Activated B cell treated with CpG ODN at 0.5 μM for 24 hours (primary cell): Measurements from ENCODE around the gene KYNU. TPM values are rescaled to one million over a fixed set of nuclear protein-coding genes. Genes with fewer than 3 reads are reported as not detected.
"Not testable (repeated sequence)": the region's sequence is repeated elsewhere in the genome, so short reads cannot be mapped to it uniquely, and the experiment has no call there.

Experiments
- ATAC-seq: fragments of 200-7000 bp; cut with Tn5 transposase; one replicate; pipeline ENCODE4 v1.10.0; 2021; ENCODE audit warnings: low read depth, mild to moderate bottlenecking, moderate library complexity
- CTCF ChIA-PET: fragments of 350-600 bp; sonication (Branson Sonifier 250); formaldehyde crosslinking; loops from one replicate; lab custom pipeline; 2021; ENCODE audit warnings: antibody characterized with exemption; lab: Charles Lee
- POLR2A ChIA-PET: fragments of 350-600 bp; sonication (Branson Sonifier 250); formaldehyde crosslinking; loops from one replicate; lab custom pipeline; 2021; ENCODE audit warnings: antibody characterized with exemption; lab: Charles Lee
- DNase-seq: peaks from one replicate; pipeline ENCODE4 v3.0.0; 2022
- H3K27ac Mint-ChIP-seq: one replicate; pipeline ENCODE4 v1.8.0; 2020; ENCODE audit warnings: mixed read lengths
- H3K27me3 Mint-ChIP-seq: one replicate; pipeline ENCODE4 v1.8.0; 2021; ENCODE audit warnings: mixed read lengths
- H3K36me3 Mint-ChIP-seq: one replicate; pipeline ENCODE4 v1.8.0; 2021; ENCODE audit warnings: low read depth, mixed read lengths
- H3K4me1 Mint-ChIP-seq: one replicate; pipeline ENCODE4 v1.8.0; 2021; ENCODE audit warnings: mixed read lengths
- H3K4me3 Mint-ChIP-seq: one replicate; pipeline ENCODE4 v1.8.0; 2020; ENCODE audit warnings: mild to moderate bottlenecking, mixed read lengths
- H3K9me3 Mint-ChIP-seq: one replicate; pipeline ENCODE4 v1.8.0; 2020; ENCODE audit warnings: mixed read lengths
- intact Hi-C: fragments of 100-400 bp; cut with micrococcal nuclease; formaldehyde crosslinking; loops from one replicate; pipeline ENCODE4 v1.15.1; 2024
- total RNA-seq: library from RNA; stranded (reverse); gene quantifications from 2 replicates; pipeline ENCODE4 v1.2.3, GENCODE V29; 2022
- TF ChIP-seq, protein P1 (sequence below): fragments of 200-600 bp; IDR thresholded peaks from one replicate; pipeline ENCODE4 v1.8.0; 2022; ENCODE audit warnings: antibody characterized with exemption, mild to moderate bottlenecking

The KYNU gene
- total RNA-seq, 1 donor from 2014 or later: 43.8 TPM

DNA sequence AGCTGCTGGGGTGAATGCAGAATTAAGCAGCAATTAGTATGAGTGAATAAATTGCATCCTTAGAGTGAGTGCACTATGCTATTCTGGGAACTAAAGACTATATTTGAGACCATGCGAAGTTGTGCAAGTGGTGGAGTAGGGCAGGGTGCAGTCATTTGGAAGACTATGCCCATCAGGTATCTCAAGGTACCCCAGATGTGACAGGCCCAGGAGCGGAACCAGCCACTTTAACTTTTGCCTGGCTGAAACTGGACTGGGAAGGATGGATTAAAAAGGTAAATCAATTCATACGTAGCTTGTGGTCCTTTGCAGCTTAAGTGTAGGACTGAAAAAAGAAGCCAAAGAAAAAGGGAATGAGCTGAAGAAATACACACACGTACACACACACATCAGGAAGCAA lies 1.7 kb downstream of the KYNU start:
- TF ChIP-seq, protein P1, sequence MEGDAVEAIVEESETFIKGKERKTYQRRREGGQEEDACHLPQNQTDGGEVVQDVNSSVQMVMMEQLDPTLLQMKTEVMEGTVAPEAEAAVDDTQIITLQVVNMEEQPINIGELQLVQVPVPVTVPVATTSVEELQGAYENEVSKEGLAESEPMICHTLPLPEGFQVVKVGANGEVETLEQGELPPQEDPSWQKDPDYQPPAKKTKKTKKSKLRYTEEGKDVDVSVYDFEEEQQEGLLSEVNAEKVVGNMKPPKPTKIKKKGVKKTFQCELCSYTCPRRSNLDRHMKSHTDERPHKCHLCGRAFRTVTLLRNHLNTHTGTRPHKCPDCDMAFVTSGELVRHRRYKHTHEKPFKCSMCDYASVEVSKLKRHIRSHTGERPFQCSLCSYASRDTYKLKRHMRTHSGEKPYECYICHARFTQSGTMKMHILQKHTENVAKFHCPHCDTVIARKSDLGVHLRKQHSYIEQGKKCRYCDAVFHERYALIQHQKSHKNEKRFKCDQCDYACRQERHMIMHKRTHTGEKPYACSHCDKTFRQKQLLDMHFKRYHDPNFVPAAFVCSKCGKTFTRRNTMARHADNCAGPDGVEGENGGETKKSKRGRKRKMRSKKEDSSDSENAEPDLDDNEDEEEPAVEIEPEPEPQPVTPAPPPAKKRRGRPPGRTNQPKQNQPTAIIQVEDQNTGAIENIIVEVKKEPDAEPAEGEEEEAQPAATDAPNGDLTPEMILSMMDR: no peak
- Mint-ChIP-seq H3K4me1 (peaks cover 76% of the 10 kb centered on the region), H3K4me3 (peak overlapping the region; percentile 77), H3K36me3 (peaks cover 24% of the 10 kb centered on the region), H3K27me3 (no peaks in the 10 kb centered on the region), H3K27ac (peak overlapping the region; percentile 68), H3K9me3 (peaks cover 2% of the 10 kb centered on the region)
- intact Hi-C loops: loop anchor here (2.0 to 5.0 kb wide), 4 partner anchors 36 to 378 kb away; partner anchors contain the start of gene ARHGAP15
- ATAC-seq: no peak
- ChIA-PET POLR2A (interaction anchor here (0.5 to 2.5 kb wide), 4 partner anchors 7 to 36 kb away, joined by 3 to 12 read pairs (median 4); no protein-coding TSS in a partner anchor), CTCF (interaction anchor here (2.0 to 4.6 kb wide), 2 partner anchors 13 to 101 kb away, joined by 9 to 16 read pairs; no protein-coding TSS in a partner anchor)
- DNase-seq: no peak

DNA sequence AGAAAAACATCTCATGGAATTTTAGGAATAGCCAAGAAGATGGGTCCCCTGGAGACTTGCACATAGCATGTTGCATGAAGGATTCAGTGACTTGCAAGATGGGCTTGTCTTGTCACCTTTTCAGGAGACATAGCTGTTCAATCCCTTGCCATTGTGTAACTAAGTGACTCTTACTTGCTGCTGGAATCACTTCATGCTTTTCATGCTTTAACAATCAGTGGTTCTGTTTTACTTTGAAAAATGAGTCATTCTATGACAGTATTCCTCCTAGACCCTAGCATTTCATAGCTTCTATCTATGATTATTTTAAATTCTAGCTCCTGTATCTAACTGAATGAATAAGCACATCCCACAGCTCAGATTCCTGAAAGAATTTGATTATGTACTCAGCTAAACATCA lies 2.8 kb downstream of the KYNU start:
- POLR2A ChIA-PET: interaction anchor here (1.3 to 2.5 kb wide), 3 partner anchors 8 to 35 kb away, joined by 3 to 12 read pairs (median 4); no protein-coding TSS in a partner anchor
- Mint-ChIP-seq H3K4me3 (peak overlapping the region; percentile 77), H3K27ac (peak overlapping the region; percentile 68), H3K9me3 (peaks cover 2% of the 10 kb centered on the region), H3K4me1 (peaks cover 69% of the 10 kb centered on the region), H3K36me3 (peaks cover 27% of the 10 kb centered on the region), H3K27me3 (no peaks in the 10 kb centered on the region)
- TF ChIP-seq, protein P1: no peak
- CTCF ChIA-PET: interaction anchor here (0.7 to 4.6 kb wide), 4 partner anchors 14 to 100 kb away, joined by 3 to 16 read pairs (median 6); no protein-coding TSS in a partner anchor
- ATAC-seq: peak; percentile 36
- DNase-seq: no peak
- intact Hi-C loops: loop anchor here (1.0 kb wide), 1 partner anchor 11 kb away; no protein-coding TSS in a partner anchor

DNA sequence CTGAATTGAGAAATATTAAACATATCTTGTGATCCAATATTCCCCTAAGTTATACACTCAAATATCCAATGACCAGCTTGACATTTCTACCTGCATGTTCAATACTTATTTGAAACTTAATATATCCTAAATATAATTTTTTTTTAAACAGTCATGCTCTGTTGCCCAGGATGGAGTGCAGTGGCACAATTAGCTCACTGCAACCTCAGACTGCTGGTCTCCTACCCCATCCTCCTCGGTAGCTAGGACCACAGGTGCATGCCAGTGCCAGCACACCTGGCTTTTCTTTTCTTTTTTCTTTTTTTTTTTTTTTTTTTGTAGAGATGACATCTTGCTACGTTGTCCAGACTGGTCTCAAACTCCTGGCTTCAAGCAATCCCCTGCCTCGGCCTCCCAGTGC lies 4.2 kb downstream of the KYNU start:
- DNase-seq: no peak
- ATAC-seq: no peak
- H3K4me3 Mint-ChIP-seq: no peak overlapping the region

DNA sequence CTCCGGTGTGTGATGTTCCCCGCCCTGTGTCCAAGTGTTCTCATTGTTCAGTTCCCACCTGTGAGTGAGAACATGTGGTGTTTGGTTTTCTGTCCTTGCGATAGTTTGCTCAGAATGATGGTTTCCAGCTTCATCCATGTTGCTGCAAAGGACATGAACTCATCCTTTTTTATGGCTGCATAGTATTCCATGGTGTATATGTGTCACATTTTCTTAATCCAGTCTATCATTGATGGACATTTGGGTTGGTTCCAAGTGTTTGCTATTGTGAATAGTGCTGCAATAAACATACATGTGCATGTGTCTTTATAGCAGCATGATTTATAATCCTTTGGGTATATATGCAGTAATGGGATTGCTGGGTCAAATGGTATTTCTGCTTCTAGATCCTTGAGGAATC lies 5.0 kb downstream of the KYNU start:
- peaks cover 46% of the 10 kb centered on the region for H3K36me3 Mint-ChIP-seq
- DNase-seq, H3K4me3 Mint-ChIP-seq, CTCF ChIA-PET, H3K27me3 Mint-ChIP-seq, H3K9me3 Mint-ChIP-seq, H3K27ac Mint-ChIP-seq, ATAC-seq, intact Hi-C loops: not testable (repeated sequence)
- peaks cover 59% of the 10 kb centered on the region for H3K4me1 Mint-ChIP-seq
- POLR2A ChIA-PET: interaction anchor here (1.3 kb wide), 1 partner anchor 17 kb away, joined by 3 read pairs; no protein-coding TSS in a partner anchor

More for the DNA sequence above, 4.2 kb downstream of the KYNU start:
- ChIA-PET CTCF (interaction anchor here (1.1 kb wide), 1 partner anchor 16 kb away, joined by 3 read pairs; no protein-coding TSS in a partner anchor), POLR2A (interaction anchor here (1.3 kb wide), 1 partner anchor 16 kb away, joined by 3 read pairs; no protein-coding TSS in a partner anchor)
- TF ChIP-seq, protein P1: no peak
- Mint-ChIP-seq H3K27ac (peak overlapping the region; percentile 55), H3K9me3 (peaks cover 2% of the 10 kb centered on the region), H3K27me3 (no peaks in the 10 kb centered on the region), H3K4me1 (peaks cover 63% of the 10 kb centered on the region), H3K36me3 (peaks cover 38% of the 10 kb centered on the region)
- intact Hi-C loops: no loop called here

DNA sequence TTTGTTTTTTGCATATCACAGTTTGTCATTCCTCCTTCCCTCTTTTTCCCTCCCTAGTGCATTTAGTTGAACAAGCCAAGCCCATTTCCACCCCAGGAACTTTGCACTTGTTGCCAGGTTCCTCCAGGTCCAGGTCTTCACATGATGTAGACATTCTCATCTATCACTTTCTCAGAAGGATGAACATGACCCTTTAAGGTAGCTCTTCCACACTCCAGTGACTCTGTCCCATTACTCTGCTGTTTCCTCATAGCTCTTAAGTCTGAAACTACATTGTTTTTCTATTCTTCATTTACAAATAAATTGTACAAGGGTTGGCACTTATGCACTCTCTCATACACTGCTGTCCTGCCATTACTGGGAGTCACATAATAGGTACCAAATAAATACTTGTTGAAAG lies 6.1 kb downstream of the KYNU start:
- Mint-ChIP-seq H3K27ac (no peak overlapping the region), H3K36me3 (peaks cover 49% of the 10 kb centered on the region), H3K9me3 (peaks cover 2% of the 10 kb centered on the region), H3K4me1 (peaks cover 57% of the 10 kb centered on the region), H3K4me3 (no peak overlapping the region), H3K27me3 (no peaks in the 10 kb centered on the region)
- ChIA-PET CTCF (no interaction called here), POLR2A (no interaction called here)
- DNase-seq: no peak
- TF ChIP-seq, protein P1: no peak
- intact Hi-C loops: no loop called here
- ATAC-seq: no peak
